Stimulated activated CD8-positive, alpha-beta memory T cell treated with anti-CD3 and anti-CD28 coated beads, Interleukin-7, amount 100 ng/mL, for 48 hours (primary cell): ENCODE results near the gene HYAL2.

Experiments used
- DNase-seq, 2 donors: peaks; one replicate each; pipeline ENCODE4 v3.0.0-alpha.2; 2020; ENCODE audit warnings: low read depth in 1 of 2; ENCODE audit errors: extremely low read depth in 1 of 2

HYAL2 gene

DNA sequence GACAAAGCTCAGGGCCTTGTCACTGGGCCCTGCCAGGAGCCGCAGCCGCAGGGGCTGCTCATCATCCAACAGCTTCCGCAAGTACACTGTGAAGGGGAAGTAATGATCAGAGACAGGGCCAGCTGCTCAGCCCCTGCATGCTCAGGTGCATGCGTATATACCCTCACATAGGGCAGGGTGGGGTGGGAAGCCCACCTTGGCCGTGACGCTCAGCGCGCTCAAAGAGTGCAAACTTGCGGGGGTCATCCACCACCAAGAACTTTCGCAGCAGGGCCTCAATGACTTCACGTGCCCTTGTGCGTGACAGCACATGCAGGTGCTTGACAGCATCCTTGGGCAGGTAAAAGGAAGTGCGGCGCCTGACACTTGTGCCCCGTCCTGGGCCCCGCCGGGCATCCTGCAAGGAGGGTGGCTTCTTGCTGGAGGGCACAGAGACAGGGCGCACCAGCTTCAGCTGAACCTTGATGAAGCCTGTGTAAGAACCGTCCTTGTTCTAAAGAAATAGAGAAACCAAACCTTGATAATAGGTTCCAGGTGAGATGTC is 8.9 kb upstream of the HYAL2 start:
- no peak for DNase-seq

DNA sequence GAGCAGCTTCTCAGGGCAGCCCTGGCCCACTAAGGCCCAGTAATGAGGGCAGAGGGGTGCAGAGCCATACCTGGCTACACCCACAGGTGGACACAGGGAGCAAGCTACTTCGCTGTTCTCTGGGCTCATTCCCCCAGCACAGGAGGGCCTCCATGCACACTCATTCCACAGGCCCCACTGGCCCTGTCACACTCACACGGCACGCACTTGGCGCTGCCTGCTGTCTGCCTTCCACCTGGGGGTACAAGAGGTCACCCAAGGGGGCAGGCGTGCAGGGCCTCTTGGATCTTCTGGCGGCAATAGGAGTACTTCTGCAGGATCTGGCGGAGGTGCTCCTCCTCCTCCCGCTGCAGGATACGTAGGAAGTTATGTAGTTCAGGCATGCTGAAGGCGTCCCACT is 7.8 kb upstream of the HYAL2 start:
- DNase-seq = no peak

DNA sequence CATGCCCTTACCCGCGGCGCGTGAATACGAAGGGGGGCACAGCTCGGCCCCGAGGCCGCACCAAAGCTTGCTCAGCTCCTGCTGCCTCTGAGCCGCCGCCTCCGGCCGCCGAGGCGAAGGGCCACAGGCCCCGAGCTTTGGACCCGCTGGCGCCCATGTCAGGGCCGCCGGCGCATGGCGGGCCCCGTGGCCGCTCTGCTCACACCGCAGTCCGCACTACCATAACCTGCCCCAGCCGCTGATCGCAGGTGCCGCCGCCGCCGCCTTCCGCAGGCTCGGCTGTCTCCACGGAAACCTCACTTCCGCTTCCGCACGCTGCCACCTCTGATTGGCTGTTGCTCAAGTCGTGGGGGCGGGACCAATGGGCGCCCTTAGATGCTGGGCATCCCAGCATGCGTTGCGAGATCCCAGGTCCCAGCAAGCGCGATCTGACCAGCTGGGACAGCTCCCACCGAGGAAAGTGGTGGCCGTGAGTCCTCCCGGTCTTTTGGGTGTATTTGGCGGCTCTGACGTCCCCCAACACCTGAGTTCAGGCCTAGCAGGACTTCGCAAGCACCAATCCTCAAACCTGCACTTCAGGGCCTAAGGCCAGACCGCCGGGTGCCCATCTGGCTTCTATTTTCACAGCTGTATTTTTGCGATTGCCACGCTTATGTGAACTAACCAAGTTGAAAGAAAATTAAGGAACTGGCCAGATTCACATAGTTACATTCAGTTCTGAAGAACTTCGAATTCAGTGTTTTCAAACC is 5.6 kb upstream of the HYAL2 start, which contains the start of gene TUSC2:
Gene TUSC2 (minus strand): TSS at position 281 of the 749 bp plus-strand sequence. CDS start 124 bp downstream, at position 157.
- DNase-seq = peak; percentile 89 to 94

DNA sequence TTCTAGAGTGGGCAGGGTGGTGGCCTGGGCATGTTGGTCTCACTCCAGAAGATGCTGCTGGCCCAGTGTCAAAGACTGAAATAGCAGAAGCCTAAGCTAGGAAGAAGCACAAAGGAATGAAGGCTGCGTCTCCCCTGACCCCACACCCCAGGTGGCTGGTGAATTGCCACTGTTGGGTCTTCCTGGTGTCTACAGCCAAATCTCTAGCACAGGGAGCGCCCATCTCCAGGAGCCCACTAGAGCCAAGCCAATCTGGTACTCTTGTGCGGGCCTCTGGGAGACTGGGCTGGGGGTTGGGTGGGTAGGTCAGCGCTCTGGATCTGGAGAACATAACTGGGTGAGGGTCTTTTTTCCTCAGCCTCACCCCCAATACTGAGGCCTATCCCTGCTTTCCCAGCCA is 4.6 kb upstream of the HYAL2 start:
- DNase-seq = no peak

DNA sequence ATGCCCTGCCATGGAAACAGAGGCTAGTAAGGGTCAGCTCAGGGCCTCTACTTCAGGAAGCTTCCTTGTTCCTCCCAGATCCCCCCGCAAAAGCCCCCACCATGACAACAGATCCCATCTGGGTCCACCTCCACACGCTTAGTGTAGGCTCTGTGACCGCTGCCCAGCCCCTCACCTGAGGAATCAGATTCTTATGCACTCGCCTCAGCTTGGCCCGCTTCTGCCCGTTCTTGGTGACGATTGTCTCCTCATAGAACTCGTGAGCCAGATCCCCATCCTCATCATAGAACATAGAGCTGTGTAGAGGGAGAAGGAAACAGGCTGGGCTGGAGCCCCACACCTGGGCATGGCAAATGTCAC is 3.6 kb upstream of the HYAL2 start:
- DNase-seq = no peak

DNA sequence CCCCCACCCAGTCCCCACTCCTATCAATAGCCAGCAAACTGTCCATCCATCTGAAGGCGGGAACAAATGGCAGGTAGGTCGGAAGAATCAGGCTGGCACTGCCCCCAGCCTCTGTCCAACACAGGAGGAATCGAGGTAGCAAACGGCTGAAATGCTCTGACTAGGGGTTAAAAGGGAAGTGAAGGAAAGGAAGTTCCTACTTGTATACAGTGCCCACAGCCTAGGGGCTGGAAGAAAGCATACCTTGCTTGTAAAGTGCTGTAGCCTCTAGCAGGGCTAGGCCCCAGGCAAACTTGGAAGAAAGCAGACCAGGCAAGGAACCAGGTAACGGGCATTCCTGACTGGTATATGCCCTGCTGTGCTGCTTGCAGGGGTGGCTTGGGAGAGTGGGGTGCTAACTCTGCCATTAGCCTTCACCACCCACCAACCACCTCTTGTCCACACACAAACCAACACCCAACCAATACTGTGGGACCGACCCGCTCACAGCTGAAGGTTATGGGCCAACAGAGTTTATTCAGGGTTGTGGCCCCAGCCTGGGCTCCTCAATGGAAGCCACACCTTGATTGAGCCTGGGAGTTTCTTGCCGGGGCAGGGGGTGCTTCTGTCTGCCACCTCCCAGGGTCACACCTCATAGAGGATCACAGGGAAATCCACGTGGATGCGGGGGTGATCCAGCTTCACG is 3.1 kb upstream of the HYAL2 start:
- no peak for DNase-seq

DNA sequence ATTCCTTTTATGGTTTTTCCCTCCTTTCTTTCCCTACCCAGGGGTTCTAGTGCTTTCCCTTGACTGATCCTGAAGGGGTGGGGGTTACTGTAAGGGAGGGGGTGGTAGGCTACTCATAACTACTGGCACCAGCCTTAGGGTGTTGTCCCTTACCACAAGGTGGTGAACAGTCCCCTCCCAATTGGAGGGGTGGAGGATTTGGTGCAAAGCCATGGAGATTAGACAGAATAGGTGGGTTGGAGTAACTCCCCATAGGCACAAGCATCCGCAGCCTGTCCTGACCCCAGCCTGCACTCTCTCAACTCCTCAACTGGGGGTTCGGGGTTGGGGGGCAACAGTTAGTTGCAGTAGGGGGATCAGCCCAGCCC is 2.6 kb upstream of the HYAL2 start:
- no peak for DNase-seq

DNA sequence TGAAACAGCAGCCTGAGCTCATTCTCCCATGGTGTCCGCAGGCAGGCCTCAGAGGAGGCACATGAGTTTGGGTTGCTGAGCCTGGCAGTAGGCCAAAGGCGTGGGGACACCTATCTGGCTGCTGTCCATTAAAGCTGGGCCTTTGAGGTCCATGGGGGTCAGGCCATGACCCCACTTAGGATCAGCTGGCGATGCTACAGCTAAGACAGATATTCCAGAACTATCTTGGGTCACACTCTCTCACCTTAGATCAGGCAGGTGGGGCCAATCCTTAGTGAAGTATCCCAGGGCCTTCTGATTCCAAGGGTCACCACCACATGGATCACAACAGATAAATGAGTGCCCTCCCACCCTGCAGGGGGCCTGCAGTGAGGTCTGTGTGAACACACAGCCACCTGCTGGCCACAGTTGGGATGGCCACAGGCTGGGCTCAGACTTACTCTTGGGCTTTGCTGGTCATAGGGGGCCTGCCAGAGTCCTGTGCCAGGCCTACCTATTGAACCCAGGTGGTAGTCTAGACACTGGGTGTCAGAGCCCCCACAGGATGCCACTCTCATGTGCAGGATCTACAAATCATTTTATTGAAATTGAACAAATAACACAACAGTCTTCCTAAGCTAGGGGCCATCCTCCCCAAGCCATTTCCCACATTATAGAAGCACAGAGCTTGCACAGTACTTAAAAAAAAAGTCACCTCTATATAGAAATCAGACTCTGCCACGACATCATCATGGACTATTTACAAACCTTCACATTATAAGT is 2.0 kb upstream of the HYAL2 start:
- peak in 1 of 2 donors; percentile 42 for DNase-seq

DNA sequence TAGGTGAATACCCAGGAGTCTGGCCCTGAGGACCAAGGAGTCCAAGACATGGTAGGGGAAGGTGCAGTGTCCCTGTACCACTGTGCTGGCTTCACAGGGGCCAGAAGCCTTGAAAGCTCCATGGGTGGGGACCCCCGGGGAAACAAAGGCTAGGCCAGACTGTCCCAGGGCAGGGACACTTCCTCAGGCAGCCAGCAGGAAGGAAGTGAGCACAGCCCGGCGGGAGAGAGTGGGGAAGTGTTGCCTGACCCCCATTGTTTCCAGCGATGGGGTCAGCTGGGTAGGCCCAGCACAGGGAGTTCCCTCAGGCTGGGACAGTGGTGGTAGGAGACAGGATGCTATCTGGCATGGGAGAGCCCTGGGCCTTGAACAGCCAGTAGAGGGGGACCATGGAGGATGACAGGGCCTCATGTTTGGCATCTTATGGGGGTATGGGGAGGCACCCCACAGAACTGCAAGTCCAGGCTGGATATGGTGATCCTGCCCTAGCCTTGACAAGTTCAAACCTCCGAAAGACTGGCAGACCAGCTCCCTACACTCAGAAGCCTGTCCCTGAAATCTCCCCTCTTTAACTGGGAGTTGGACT is 1.2 kb upstream of the HYAL2 start:
- DNase-seq = no peak

DNA sequence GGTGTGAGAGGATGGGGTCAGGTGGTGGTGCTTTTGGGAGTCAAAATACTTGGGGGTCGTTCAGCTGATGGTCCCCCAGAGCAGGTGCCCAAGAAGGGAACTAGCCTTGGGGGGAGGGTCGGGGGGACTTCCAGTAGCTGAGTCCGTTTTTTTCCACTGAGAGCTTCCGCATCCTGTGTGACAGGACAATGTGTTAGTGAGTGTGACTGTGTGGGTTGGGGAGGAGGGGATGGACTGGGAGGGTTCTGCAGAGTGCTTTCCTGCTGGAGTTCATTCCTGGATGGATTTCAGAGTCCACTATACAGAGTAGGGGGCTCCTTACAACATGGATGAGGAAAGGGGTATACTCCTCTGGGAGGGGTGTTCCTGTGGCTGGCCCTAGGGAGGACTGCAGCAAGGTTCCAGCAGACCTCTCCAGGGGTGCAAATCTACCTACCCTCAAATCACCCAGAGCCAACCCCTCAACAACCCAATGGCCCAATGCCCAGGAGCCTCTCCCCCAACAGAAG is 601 bp upstream of the HYAL2 start:
- DNase-seq = no peak

DNA sequence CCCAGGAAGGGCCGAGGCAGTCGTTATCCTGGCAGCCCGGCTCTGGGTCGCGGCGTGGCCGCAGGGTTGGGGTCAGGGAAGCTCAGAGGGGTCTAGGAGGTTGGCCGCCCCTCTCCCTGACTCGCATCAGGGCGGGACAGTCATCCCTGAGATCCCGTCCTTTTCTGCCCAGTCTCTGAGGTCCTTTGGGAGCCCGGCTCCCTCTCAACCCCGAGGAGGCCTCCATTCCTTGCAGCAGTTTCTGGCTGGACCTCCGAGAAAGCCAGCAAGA is 495 bp downstream of the HYAL2 start:
- no peak for DNase-seq

DNA sequence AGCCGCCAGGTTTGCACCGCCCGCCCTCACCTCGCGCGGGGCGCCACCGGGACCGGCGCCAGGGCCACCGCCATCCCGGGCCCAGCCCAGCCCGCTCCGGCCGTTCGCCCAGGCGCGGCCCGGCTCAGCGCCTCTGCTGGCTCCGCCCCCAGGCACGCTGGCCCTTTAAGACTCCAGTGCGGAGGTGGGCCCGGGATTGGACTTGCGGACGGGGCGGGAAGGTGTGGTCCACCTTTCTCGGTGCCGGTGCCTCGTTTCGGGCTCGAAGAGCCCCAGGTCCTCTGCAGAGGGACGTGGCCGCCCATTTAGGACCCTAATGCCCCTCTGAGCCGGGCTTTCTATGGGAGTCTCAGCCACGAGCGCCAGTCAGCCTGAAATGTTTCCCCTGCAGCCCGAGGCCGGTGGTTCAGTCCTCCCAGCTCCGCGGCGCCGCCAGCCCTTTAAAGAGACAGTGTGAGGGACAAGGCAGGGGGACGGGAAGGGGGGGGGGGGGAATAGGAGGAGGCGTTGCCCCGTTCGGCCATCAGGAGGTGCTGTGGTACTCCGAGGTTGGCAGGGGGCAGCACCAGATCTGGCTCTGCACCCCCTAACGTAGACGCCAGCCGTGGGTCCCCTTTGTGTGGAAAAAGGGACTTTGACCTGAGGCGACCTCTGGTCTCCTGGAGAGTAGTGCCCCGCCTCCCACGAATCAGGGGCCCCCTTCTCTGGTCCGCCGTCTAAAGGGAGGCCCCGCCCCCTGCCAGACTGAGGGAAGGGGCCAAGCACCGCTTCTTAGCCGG is 1.0 kb downstream of the HYAL2 start:
- DNase-seq = peak; percentile 59 to 80

DNA sequence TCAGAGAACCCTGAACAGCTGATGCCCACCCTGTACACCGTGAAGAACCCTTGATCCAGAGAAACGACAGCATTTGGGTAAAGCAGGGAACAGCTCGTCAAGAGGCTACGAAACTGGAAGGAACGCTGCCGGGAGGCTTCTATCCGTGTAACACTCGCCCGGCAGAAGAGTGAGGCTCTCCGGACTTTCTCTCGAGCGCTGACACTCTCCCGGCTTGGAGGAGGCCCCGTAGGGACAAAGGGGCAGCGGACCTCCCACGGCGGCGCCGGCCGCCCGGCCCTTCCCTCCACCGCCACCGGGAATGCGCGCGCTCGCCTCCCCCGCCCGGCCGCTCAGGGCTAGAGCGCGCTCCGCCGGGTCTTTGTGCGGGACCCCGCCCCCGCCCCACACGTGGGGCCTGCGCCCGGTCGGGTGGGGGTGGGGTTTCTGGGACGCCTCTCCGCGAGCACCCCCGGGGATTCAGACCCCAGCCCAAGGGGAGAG is 1.7 kb downstream of the HYAL2 start:
- no peak for DNase-seq

DNA sequence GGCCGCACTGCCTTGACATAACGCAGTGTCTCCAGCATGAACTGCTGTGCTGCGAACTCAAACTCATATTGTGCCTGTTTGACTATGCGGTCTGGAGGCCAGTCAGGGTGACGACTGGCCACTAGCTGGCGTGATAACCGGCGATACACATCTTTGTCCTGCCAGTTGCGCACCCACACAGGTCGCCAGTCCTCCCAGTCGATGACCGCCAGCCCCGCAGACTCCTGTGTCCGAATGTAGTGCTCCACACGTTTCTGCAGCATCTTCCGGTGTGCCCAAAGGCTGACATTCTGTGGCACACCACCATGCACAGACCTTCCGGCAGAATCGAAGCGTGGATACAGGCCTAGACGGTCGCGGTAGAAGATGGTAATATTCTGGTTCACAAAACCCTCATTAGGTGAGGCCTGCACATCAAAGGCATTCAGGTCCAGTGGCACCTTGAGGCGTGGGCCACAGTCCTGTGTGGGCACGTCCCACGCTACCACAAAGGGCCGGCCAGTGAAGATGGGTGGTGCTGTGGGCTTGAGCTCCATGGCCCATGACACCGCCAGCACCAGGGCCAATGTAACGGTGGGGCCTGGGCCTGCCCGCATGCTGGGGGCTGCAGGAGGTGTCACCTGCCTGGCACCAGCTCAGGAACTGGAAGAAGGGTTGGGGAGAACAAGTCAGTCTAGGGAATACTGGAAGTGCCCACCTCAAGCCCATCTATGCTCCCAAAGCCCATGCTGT is 2.5 kb downstream of the HYAL2 start:
- no peak for DNase-seq

DNA sequence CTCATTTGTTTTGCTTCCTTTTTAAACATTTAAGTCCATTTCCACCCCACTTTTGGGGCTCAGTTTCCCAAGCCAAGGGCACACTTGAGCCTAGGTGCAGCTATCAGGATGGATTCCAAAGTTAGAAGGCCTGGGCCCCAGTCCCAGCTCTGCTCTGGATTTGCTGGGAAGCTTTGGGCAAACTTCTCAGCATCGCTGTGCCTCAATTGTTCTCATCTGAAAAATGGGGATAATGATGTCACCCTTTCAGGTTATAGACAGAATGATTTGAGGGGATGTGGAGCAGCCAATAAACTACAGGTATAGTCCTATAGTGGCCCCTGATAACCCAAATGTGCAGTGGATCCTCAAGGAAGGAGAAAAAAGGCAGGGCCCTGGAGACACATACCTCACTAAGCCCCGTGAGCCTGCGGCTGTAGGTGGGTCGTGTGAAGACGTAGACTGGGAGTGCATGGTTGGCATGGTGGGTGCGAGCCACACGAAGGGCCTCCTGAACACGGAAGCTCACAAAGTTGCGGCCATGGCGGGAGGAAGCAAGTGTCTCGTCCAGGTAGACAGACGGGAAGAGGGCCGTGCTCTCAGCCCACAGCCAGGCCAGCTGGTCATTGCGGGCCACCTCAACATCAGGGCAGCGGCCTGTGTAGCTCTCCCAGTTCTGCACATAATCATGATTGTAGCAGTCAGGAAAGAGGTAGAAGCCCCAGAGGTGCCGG is 3.2 kb downstream of the HYAL2 start:
- no peak for DNase-seq

DNA sequence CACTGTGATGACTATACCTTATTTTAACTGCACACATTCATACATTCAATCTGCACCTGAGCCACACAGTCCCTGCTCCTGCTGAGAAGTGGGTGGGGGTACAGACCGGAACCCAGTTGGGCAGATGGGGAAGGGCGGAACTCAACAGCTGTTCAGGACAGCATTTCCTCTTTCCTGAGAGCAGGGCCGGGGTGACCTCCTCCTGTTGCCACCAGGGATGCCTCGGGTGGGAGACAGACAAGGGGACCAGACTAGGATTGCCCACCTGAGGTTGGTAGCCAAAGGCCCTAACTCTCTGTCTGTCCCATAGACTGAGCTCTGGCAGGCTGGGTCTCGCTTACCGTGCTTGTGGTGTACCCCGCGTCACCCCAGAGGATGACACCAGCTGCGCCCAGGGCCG is 3.9 kb downstream of the HYAL2 start:
- no peak for DNase-seq

DNA sequence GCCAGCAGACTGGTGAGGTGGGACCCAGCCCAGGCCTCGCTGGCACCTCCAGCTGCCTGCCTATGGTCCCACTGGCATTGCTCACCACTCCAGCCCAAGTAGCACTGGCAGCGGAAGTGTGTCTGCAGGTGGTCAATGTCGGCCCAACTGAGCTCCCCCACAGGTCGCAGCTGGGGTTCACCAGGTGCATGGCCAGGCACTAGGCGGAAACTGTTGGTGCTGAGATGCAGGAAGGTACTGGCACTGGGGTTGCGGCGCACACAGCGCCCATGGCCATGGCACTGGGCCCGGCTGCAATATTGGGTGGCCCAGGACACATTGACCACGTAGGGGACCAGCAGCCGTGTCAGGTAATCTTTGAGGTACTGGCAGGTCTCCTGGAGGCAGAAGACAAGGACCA is 4.4 kb downstream of the HYAL2 start:
- no peak for DNase-seq

DNA sequence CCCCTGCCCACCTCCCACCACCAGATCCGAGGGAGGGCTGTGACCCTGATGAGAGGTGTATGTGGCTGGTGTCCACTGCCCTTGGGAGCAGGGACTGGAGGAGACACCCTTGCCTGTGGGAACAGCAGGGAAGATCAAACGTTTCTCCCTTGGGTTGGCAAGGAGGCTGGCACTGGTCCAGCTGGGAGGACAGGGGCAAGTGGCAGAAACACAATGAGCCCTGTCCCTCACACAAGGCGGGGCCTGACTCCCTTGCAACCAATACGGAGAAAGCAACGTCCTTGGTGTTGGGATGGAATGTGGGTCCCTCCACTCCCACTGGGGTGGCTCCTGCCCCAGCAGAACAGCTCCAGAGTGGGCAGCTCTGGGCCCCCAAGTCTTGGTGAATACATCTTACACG is 5.2 kb downstream of the HYAL2 start:
- DNase-seq = no peak

DNA sequence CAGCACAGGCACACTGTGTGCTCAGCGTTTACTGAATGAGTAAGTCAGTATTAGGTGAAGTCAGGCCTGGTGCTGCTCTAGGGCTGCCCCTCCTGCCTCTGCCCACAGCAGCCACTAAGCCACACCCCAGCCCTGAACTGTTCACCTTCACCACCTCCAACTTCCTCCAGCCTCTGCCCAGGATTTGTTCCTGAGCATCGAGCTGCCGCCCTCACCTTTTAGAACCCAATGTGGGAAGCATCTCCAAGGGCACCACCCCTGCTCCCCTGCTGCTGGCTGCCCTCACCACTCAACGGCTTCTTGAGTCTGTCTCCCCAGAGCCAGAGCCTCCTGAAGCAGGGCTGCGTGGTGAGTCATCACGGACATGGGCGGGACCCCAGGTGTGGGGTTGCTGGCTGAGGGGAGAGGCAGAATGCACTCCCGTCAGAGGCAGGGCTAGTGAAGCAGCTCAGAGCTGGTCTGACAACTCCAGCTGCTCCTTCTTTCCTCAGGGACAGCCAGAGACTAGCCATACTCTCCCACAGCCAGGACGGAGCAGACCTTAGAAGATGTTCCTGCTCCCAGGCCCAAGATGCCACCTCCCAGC is 5.8 kb downstream of the HYAL2 start:
- DNase-seq = peak in 1 of 2 donors; percentile 55
